ENCODE results near the gene KIF16B. TPM values are rescaled to one million over a fixed set of nuclear protein-coding genes. Genes with fewer than 3 reads are reported as not detected.

KIF16B gene
- total RNA-seq, 1 experiment from 2014 or later = 12.7 TPM

GRCh38 chr20:16378122-16378521, 195.1 kb downstream of the KIF16B start:
- H3K4me3 ChIP-seq (ENCODE audit: low read length) = no peak overlapping the region
- H3K9ac ChIP-seq (ENCODE audit: low read length) = no peak overlapping the region
- H3F3A ChIP-seq (ENCODE audit: low read length, unreplicated experiment) = no peaks in the 10 kb centered on the region
- intact Hi-C loops (cut with micrococcal nuclease) = no loop called here
- no peak for TF ChIP-seq EZH2phosphoT487 (IDR thresholded peaks at IDR 0.05; ENCODE audit: borderline replicate concordance, low read length)
- TF ChIP-seq, protein P1, sequence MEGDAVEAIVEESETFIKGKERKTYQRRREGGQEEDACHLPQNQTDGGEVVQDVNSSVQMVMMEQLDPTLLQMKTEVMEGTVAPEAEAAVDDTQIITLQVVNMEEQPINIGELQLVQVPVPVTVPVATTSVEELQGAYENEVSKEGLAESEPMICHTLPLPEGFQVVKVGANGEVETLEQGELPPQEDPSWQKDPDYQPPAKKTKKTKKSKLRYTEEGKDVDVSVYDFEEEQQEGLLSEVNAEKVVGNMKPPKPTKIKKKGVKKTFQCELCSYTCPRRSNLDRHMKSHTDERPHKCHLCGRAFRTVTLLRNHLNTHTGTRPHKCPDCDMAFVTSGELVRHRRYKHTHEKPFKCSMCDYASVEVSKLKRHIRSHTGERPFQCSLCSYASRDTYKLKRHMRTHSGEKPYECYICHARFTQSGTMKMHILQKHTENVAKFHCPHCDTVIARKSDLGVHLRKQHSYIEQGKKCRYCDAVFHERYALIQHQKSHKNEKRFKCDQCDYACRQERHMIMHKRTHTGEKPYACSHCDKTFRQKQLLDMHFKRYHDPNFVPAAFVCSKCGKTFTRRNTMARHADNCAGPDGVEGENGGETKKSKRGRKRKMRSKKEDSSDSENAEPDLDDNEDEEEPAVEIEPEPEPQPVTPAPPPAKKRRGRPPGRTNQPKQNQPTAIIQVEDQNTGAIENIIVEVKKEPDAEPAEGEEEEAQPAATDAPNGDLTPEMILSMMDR (conservative IDR thresholded peaks at IDR 0.05; ENCODE audit: low read depth, low read length) = no peak
- no peak for TF ChIP-seq EZH2 (IDR thresholded peaks at IDR 0.05; ENCODE audit: low read length, unreplicated experiment)
- no peaks in the 10 kb centered on the region for H3K27me3 ChIP-seq (ENCODE audit: low read length)
- BruUV-seq (replicated peaks) = no TSS peak
- CTCF ChIA-PET = no interaction called here
- no peaks in the 10 kb centered on the region for H3K36me3 ChIP-seq (ENCODE audit: low read depth, low read length)
- H2AFZ ChIP-seq (ENCODE audit: low read length) = no peak overlapping the region
- no peak overlapping the region for H3K27ac ChIP-seq (ENCODE audit: low read length)
- no peak for DNase-seq
- H3K4me2 ChIP-seq (ENCODE audit: low read length) = no peak overlapping the region
- no peaks in the 10 kb centered on the region for H3K4me1 ChIP-seq (ENCODE audit: insufficient read depth, low read length)
- no peaks in the 10 kb centered on the region for H4K20me1 ChIP-seq (ENCODE audit: low read length)
- POLR2A ChIA-PET (ENCODE audit: unreplicated experiment) = no interaction called here
- H3K9me2 ChIP-seq (replicated peaks; ENCODE audit: low read length) = no peaks in the 10 kb centered on the region
- no peak for ATAC-seq
- no peaks in the 10 kb centered on the region for H3K79me2 ChIP-seq (ENCODE audit: low read length)
- no peaks in the 10 kb centered on the region for H3K9me3 ChIP-seq (ENCODE audit: low read length)

- Histone ChIP-seq H3K27me3 (ENCODE audit: low read length) (no peaks in the 10 kb centered on the region), H3K9me3 (ENCODE audit: low read length) (no peaks in the 10 kb centered on the region), H3K27ac (ENCODE audit: low read length) (no peak overlapping the region), H3K9me2 (replicated peaks; ENCODE audit: low read length) (no peaks in the 10 kb centered on the region), H4K20me1 (ENCODE audit: low read length) (no peaks in the 10 kb centered on the region), H3K79me2 (ENCODE audit: low read length) (no peaks in the 10 kb centered on the region), H3K36me3 (ENCODE audit: low read depth, low read length) (no peaks in the 10 kb centered on the region), H3K9ac (ENCODE audit: low read length) (no peak overlapping the region), H2AFZ (ENCODE audit: low read length) (no peak overlapping the region), H3K4me1 (ENCODE audit: insufficient read depth, low read length) (peaks cover 11% of the 10 kb centered on the region), H3K4me2 (ENCODE audit: low read length) (no peak overlapping the region), H3F3A (ENCODE audit: low read length, unreplicated experiment) (no peaks in the 10 kb centered on the region), H3K4me3 (ENCODE audit: low read length) (no peak overlapping the region)
- ChIA-PET CTCF (no interaction called here), POLR2A (ENCODE audit: unreplicated experiment) (no interaction called here)
- DNase-seq (no peak), ATAC-seq (no peak)
- no peak for TF ChIP-seq EZH2phosphoT487 (IDR thresholded peaks at IDR 0.05; ENCODE audit: borderline replicate concordance, low read length)
- TF ChIP-seq, protein P1 (conservative IDR thresholded peaks at IDR 0.05; ENCODE audit: low read depth, low read length) = no peak
- no peak for TF ChIP-seq EZH2 (IDR thresholded peaks at IDR 0.05; ENCODE audit: low read length, unreplicated experiment)
- intact Hi-C loops (cut with micrococcal nuclease) = loop anchor here (10.0 kb wide), 1 partner anchor 65 kb away; no protein-coding TSS in a partner anchor
- BruUV-seq (replicated peaks) = no TSS peak
These were observed 203.8 kb downstream of the KIF16B start for GRCh38 chr20:16369441-16369840.

- Histone ChIP-seq H3K27me3 (ENCODE audit: low read length) (no peaks in the 10 kb centered on the region), H3K9me3 (ENCODE audit: low read length) (no peaks in the 10 kb centered on the region), H3K9me2 (replicated peaks; ENCODE audit: low read length) (no peaks in the 10 kb centered on the region), H3K4me2 (ENCODE audit: low read length) (peak overlapping the region; percentile 3; the same call in 1 of the 2 replicates), H3K9ac (ENCODE audit: low read length) (no peak overlapping the region), H3K36me3 (ENCODE audit: low read depth, low read length) (no peaks in the 10 kb centered on the region), H2AFZ (ENCODE audit: low read length) (no peak overlapping the region), H3F3A (ENCODE audit: low read length, unreplicated experiment) (no peaks in the 10 kb centered on the region), H3K4me1 (ENCODE audit: insufficient read depth, low read length) (peaks cover 11% of the 10 kb centered on the region), H3K27ac (ENCODE audit: low read length) (peak overlapping the region; percentile 3; the same call in 1 of the 2 replicates), H4K20me1 (ENCODE audit: low read length) (no peaks in the 10 kb centered on the region), H3K79me2 (ENCODE audit: low read length) (no peaks in the 10 kb centered on the region), H3K4me3 (ENCODE audit: low read length) (no peak overlapping the region)
- CTCF ChIA-PET = no interaction called here
- POLR2A ChIA-PET (ENCODE audit: unreplicated experiment) = no interaction called here
- intact Hi-C loops (cut with micrococcal nuclease) = loop anchor here (10.0 kb wide), 1 partner anchor 64 kb away; no protein-coding TSS in a partner anchor
- BruUV-seq (replicated peaks) = no TSS peak
- TF ChIP-seq, protein P1 (conservative IDR thresholded peaks at IDR 0.05; ENCODE audit: low read depth, low read length) = 0 out of 2 replicates have a peak, but pooled peaks have one; percentile 19
- no peak for TF ChIP-seq EZH2phosphoT487 (IDR thresholded peaks at IDR 0.05; ENCODE audit: borderline replicate concordance, low read length)
- DNase-seq (peak; percentile 70), ATAC-seq (peak; percentile 91)
These were observed 204.5 kb downstream of the KIF16B start for GRCh38 chr20:16368645-16369292.

All from PC-3 (cell line).